Right renal pelvis (tissue), 4 donors: Measurements from ENCODE around the gene FAT1. TPM values are rescaled to one million over a fixed set of nuclear protein-coding genes. Genes with fewer than 3 reads are reported as not detected.
A peak's percentile ranks its signal among the peaks of the same experiment; 100 is the strongest.

Source experiments
- DNase-seq, 4 donors: peaks; one replicate each; pipeline ENCODE4 v3.0.0-alpha.2; 2013; ENCODE audit warnings: low read depth in 4 of 4, low spot score in 3 of 4, missing footprints in 1 of 4
- polyA plus RNA-seq, 4 donors: library from polyadenylated mRNA; unstranded; fragments of 120-200 nt; gene quantifications; one replicate each; pipeline ENCODE4 v1.2.1, GENCODE V29; 2013; ENCODE audit not compliant: insufficient read length in 4 of 4

The FAT1 gene
- polyA plus RNA-seq, 4 donors: 243 to 255 (median 246) TPM

DNA sequence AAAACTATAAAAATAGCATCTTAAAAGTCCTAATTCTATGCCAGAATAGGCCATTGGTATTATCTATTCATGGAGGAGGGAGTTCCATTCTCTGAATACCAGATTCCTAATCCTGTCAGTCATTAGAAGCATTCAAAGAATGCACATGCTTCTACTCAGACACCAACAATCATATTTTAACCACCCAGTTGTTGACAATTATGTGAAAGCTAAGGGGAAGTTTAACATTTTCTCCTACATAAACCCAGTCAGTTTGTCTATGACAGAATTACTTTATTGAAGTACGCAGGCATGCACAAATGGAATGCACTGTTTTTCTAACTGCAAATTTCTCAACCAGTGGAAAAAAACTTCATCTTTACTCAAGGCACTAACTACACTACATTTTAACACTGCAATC, 98.7 kb downstream of the FAT1 start:
- no peak for DNase-seq

DNA sequence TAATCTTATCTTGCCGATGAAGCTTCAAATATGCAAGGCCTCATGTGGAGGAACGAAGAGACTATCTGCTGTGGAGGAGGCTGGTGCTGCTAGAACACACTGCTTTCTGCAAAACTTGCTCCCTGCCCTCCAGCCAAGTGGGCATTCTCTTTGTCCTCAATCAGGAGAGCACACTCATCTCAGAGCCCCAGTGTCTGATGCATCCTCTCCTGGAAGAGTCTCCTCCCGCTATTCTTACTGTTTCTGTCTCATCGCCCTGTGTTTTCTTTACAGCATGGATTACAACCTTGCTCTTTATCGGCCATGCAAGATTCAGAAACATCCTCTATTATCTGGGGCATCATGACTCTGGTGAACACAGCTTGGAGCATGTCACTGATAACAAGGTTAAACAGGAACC, 100.1 kb downstream of the FAT1 start:
- no peak for DNase-seq

GRCh38 chr4:186622788-186623464, 100.7 kb downstream of the FAT1 start:
- no peak for DNase-seq

DNA sequence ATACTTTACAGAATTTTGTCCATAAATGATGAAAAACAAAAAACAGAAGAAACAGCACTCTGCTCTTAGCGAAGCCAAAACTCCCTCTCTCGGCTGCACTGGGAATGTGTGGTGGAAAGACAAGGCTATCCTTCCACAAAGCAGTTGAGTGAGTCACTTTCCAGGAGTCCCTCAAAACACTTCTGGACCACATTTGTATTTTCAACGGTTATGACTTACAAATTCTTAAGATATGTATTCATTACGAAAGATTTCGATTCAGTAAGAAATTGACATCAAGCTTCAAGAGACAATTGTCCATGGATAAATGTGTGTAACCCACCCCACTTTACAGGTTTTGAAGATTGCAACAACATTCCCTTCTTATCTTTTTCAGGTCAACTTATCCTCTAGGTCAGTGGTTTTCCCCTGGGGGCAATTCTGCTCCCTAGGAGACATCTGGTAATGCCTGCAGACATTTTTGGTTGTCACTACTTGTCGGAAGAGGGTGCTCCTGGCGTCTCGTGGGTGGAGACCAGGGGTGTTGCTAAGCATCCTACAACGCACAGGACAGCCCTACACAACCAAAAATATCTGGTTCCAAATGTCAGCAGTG, 101.6 kb downstream of the FAT1 start:
- DNase-seq: no peak

DNA sequence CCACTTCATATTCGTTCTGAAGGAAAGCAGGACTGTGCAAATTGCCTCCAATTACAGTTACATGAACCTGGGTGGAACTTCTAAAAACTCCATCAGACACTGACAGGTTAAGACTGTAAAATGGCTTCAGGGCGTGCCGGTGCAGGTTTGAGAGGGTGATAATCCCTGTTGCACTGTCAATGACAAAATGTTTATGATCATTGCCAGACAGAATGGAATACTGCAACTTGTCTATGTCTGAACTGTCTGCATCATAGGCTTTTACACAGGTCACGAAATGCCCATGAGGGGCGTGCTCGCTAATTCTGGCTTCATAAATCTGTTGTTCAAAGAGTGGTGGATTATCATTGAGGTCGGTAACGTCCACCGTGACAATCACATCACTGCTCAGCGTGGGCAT, 104.6 kb downstream of the FAT1 start:
- DNase-seq: no peak

DNA sequence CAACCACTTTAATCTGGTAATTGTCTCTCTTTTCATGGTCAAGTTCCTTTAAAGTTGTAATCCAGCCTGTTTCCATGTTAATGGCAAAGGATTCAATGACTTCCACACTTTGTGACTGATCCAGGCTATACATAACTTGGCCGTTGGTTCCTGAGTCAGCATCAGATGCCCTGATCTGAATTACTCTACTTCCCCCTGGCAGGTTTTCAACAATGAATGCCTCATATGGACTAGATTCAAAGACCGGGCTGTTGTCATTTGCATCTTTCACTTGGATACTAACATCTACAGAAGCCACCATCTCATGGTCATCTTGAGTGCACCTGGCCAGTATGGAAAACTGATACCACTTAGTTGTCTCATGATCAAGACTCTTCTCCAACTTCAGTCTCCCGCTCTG, 105.7 kb downstream of the FAT1 start:
- no peak for DNase-seq

- no peak for DNase-seq
Measured at GRCh38 chr4:186607490-186607889, 116.2 kb downstream of the FAT1 start.

- no peak for DNase-seq
Measured at GRCh38 chr4:186606591-186606992, 117.1 kb downstream of the FAT1 start.

GRCh38 chr4:186605261-186605865, 118.3 kb downstream of the FAT1 start:
- DNase-seq: no peak

- no peak for DNase-seq
Measured at GRCh38 chr4:186604124-186604807, 119.4 kb downstream of the FAT1 start.

DNA sequence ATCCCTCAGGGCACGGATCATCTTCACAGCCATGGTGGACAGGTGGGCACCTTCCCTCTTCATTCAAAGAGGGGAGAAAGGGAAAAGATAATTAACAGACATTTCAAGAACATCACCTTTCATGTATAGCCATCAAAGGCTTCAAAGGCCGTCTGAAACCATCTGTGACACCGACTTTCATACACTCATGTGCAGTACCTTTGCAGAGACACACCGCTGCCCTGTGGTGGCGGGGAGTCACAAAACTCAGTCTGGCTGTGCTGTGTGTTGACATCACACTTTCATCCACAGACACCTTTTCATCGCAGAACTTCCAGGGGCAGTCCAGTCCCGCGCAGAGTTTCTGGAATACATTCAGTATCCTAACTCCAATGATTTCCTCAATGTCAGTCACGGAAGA, 120.7 kb downstream of the FAT1 start:
- DNase-seq: no peak

GRCh38 chr4:186599483-186599882, 124.2 kb downstream of the FAT1 start:
- DNase-seq: no peak

DNA sequence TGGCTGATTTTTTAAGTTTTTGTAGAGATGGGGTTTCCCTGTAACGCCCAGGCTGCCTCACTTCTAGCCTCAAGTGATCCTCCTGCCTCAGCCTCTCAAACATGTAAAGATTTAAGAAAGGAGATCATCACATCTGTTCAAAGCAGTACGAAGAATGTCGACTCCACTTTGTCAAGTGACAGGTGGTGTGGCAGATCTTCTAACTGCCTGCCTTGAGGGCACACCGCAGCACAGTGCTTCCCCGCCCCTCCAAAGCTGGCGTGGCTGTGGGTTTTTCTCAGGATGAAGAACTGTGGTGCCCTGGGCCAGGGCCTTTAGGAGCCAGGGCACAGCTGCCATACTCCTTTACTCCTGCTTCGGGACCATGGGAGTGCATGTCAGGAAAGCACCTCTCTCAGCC, 125.0 kb downstream of the FAT1 start:
- no peak for DNase-seq

DNA sequence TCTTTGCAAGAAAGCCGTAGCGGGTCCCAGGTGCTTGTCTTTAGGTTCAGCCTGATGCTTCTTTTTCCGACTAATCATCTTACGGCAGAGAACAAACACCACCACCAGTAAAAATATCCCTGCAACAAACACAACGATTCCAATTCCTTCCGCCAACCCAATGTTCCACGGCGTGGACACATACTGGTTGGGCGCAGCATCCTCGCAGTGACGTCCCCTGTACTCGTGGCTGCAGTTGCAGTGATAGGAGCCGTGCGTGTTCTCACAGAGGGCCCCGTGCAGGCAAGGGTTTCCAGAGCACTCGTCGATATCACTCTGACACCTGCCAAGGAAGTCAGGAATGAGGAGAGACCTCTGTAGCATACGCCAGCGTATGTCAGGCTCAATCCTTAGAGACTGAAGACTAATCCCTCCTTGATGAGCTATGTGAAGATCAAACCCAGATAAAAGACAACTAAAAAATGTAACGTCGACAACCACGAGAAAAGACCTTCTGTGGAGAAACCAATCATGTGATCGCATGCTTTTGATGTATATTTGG, 126.7 kb downstream of the FAT1 start:
- DNase-seq: no peak

GRCh38 chr4:186596346-186596745, 127.3 kb downstream of the FAT1 start:
- no peak for DNase-seq

- no peak for DNase-seq
Measured at GRCh38 chr4:186593587-186593973, 130.1 kb downstream of the FAT1 start.

DNA sequence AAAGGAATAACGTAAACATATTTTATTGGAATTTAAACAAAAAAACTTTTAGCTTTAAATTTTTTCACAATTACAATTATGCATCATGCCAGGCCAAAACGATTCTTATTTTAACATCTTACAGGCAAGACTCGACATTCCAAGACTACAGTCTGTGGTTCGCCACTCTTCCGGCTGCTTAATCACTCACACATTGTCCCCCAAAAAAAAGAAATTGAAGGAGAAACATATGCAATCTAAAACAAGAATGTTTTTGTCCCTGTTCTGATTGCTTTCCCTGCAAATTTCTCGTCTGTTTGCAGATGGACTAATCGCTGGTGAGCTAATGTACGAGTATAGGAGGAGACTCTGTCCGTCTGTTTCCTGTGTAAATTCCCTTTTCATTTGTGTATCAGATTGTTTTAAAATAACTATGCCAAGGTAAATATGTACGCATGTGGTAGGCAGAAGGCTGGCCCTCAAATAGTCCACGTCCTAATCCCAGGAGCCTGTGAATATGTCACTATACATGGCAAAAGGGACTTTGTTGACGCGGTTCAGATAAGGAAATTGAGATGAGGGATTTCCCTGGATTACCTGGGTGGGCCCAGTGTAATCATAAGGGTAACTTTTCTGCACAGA, 130.6 kb downstream of the FAT1 start:
- DNase-seq: no peak

DNA sequence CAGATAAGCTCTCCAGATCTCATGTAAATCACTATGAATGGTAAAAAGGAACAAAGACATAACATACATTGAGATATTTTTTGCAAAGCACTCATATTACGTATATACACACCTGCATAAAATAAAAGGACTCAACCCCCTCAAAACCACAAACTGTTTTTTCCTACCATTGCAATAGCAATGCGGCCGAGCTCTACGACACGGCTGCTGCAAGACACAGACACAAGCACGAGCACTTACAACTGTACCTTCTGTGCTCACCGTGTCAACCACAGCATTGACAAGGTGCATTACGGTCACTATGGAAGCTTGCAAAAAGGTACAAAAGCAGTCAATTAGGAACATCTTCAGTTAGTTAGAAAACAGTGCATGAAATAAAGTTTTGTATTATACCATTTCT, 131.2 kb downstream of the FAT1 start:
- no peak for DNase-seq

- DNase-seq: no peak
Measured at GRCh38 chr4:186591651-186592050, 132.0 kb downstream of the FAT1 start.

GRCh38 chr4:186588503-186588902, 135.2 kb downstream of the FAT1 start:
- DNase-seq: no peak

- DNase-seq: peak; percentile 37 to 63 (median 48)
Measured at GRCh38 chr4:186587416-186588018, 136.1 kb downstream of the FAT1 start.
